Osteoblast (primary cell): ENCODE measurements around the gene AXIN1. TPM values are rescaled to one million over a fixed set of nuclear protein-coding genes. Genes with fewer than 3 reads are reported as not detected.
"Not testable (repeated sequence)": the region's sequence is repeated elsewhere in the genome, so short reads cannot be mapped to it uniquely, and the experiment has no call there.

Experiments used
- DNase-seq: peaks from one replicate; pipeline ENCODE4 v3.0.0; 2011; ENCODE audit warnings: low spot score, mixed read lengths; ENCODE audit not compliant: insufficient read length; ENCODE audit errors: missing footprints
- H2AFZ ChIP-seq: 2 replicates; pipeline ENCODE4 v1.6.0; 2011; ENCODE audit warnings: mild to moderate bottlenecking, low read length
- H3K27ac ChIP-seq: 2 replicates; pipeline ENCODE4 v1.5.1; 2011; ENCODE audit warnings: mild to moderate bottlenecking, low read depth, low read length, moderate library complexity
- H3K27me3 ChIP-seq: 2 replicates; pipeline ENCODE4 v1.6.0; 2012; ENCODE audit warnings: mild to moderate bottlenecking, control low read depth, inconsistent platforms, low read length, moderate library complexity; ENCODE audit not compliant: insufficient read depth
- H3K36me3 ChIP-seq: 2 replicates; pipeline ENCODE4 v1.5.1; 2011; ENCODE audit warnings: mild to moderate bottlenecking, low read length, control low read depth, moderate library complexity; ENCODE audit not compliant: insufficient read depth
- H3K4me1 ChIP-seq: 2 replicates; pipeline ENCODE4 v1.5.1; 2011; ENCODE audit warnings: mild to moderate bottlenecking, low read length, control low read depth, moderate library complexity; ENCODE audit not compliant: insufficient read depth
- H3K4me2 ChIP-seq: 2 replicates; pipeline ENCODE4 v1.6.0; 2011; ENCODE audit warnings: mild to moderate bottlenecking, low read length; ENCODE audit not compliant: insufficient read depth
- H3K4me3 ChIP-seq: fragments of 200-600 bp; sonication (generic); 3 replicates; pipeline ENCODE4 v1.5.1; 2012; ENCODE audit warnings: mild to moderate bottlenecking, low read length, inconsistent platforms; ENCODE audit not compliant: insufficient read depth
- H3K79me2 ChIP-seq: 2 replicates; pipeline ENCODE4 v1.6.0; 2012; ENCODE audit warnings: mild to moderate bottlenecking, low read length, control low read depth, inconsistent platforms; ENCODE audit not compliant: insufficient read depth
- H3K9me3 ChIP-seq: 2 replicates; pipeline ENCODE4 v1.5.1; 2011; ENCODE audit warnings: low read depth, low read length, control low read depth
- H4K20me1 ChIP-seq: 2 replicates; pipeline ENCODE4 v1.6.0; 2012; ENCODE audit warnings: mild to moderate bottlenecking, low read length, control low read depth; ENCODE audit not compliant: insufficient read depth
- CTCF ChIP-seq: IDR thresholded peaks from 2 replicates; pipeline ENCODE4 v1.5.1; 2011; ENCODE audit warnings: mild to moderate bottlenecking, low read depth, low read length, moderate library complexity; ENCODE audit errors: extremely low read depth
- total RNA-seq: library from RNA; depleted of rRNA; stranded (reverse); fragments of >200 nt; gene quantifications from 2 replicates; pipeline ENCODE4 v1.2.3, GENCODE V29; 2012

AXIN1 gene
- total RNA-seq, 1 donor: 21.7 TPM

GRCh38 chr16:350203-350602, 2.3 kb downstream of the AXIN1 start:
- H2AFZ ChIP-seq: no peak overlapping the region
- peaks cover 5% of the 10 kb centered on the region for H3K4me1 ChIP-seq
- no peak overlapping the region for H3K4me2 ChIP-seq
- no peak overlapping the region for H3K4me3 ChIP-seq
- no peak for TF ChIP-seq CTCF
- H3K36me3 ChIP-seq: peaks cover 3% of the 10 kb centered on the region
- DNase-seq: peak; percentile 41
- peaks cover 61% of the 10 kb centered on the region for H3K79me2 ChIP-seq
- no peak overlapping the region for H3K27ac ChIP-seq
- peaks cover 37% of the 10 kb centered on the region for H4K20me1 ChIP-seq
- no peaks in the 10 kb centered on the region for H3K9me3 ChIP-seq
- no peaks in the 10 kb centered on the region for H3K27me3 ChIP-seq

GRCh38 chr16:349211-349610, 3.3 kb downstream of the AXIN1 start:
- peaks cover 5% of the 10 kb centered on the region for H3K4me1 ChIP-seq
- no peaks in the 10 kb centered on the region for H3K9me3 ChIP-seq
- H3K36me3 ChIP-seq: peaks cover 5% of the 10 kb centered on the region
- no peak for TF ChIP-seq CTCF
- H2AFZ ChIP-seq: no peak overlapping the region
- no peak overlapping the region for H3K27ac ChIP-seq
- peak; percentile 42 for DNase-seq
- peaks cover 37% of the 10 kb centered on the region for H4K20me1 ChIP-seq
- H3K79me2 ChIP-seq: peaks cover 70% of the 10 kb centered on the region
- no peak overlapping the region for H3K4me2 ChIP-seq
- H3K4me3 ChIP-seq: no peak overlapping the region
- no peaks in the 10 kb centered on the region for H3K27me3 ChIP-seq

GRCh38 chr16:348495-348894, 4.0 kb downstream of the AXIN1 start:
- H3K4me1 ChIP-seq, H2AFZ ChIP-seq, H3K27me3 ChIP-seq, H3K36me3 ChIP-seq, H3K27ac ChIP-seq, H3K4me2 ChIP-seq, DNase-seq, H3K4me3 ChIP-seq, H3K9me3 ChIP-seq: not testable (repeated sequence)
- Histone ChIP-seq H3K79me2 (peaks cover 77% of the 10 kb centered on the region), H4K20me1 (peaks cover 42% of the 10 kb centered on the region)

GRCh38 chr16:347203-347602, 5.3 kb downstream of the AXIN1 start:
- no peak overlapping the region for H3K27ac ChIP-seq
- H3K4me2 ChIP-seq: no peak overlapping the region
- peaks cover 5% of the 10 kb centered on the region for H3K4me1 ChIP-seq
- no peaks in the 10 kb centered on the region for H3K27me3 ChIP-seq
- H2AFZ ChIP-seq: no peak overlapping the region
- peaks cover 90% of the 10 kb centered on the region for H3K79me2 ChIP-seq
- H4K20me1 ChIP-seq: peaks cover 49% of the 10 kb centered on the region
- H3K36me3 ChIP-seq: peaks cover 5% of the 10 kb centered on the region
- H3K9me3 ChIP-seq: no peaks in the 10 kb centered on the region
- no peak overlapping the region for H3K4me3 ChIP-seq
- peak; percentile 77 for DNase-seq
- TF ChIP-seq CTCF: no peak
